Heart left ventricle (tissue), 16 donors: ENCODE data around the gene ZSWIM4. TPM values are rescaled to one million over a fixed set of nuclear protein-coding genes. Genes with fewer than 3 reads are reported as not detected.

Experiments
- ATAC-seq, 4 donors: fragments of 200-7000 bp; cut with Tn5 transposase; one replicate each; pipeline ENCODE4 v1.9.1; 2020 to 2022; ENCODE audit warnings: moderate library complexity in 4 of 4, mild to moderate bottlenecking in 3 of 4, moderate number of reproducible peaks in 1 of 4
- DNase-seq, 5 donors: peaks; one replicate each; pipeline ENCODE4 v3.0.0-alpha.2; 2020
- H3K27ac ChIP-seq, 12 donors: fragments of 200-600 bp; sonication (generic) in 4 of 12; one replicate each; pipeline versions ENCODE4 v1.5.0 to v1.8.0; 2016 to 2022; ENCODE audit warnings: mild to moderate bottlenecking in 2 of 12
- H3K27me3 ChIP-seq, 9 donors: fragments of 200-600 bp; sonication (generic) in 2 of 9; one replicate each; pipeline versions ENCODE4 v1.5.1 to v1.8.0; 2016 to 2022; ENCODE audit warnings: mild to moderate bottlenecking in 3 of 9
- H3K36me3 ChIP-seq, 9 donors: fragments of 200-600 bp; sonication (generic) in 2 of 9; one replicate each; pipeline versions ENCODE4 v1.5.0 to v1.8.0; 2018 to 2022; ENCODE audit warnings: mild to moderate bottlenecking in 2 of 9
- H3K4me1 ChIP-seq, 12 donors: fragments of 200-600 bp; sonication (generic) in 4 of 12; one replicate each; pipeline versions ENCODE4 v1.5.0 to v1.8.0; 2016 to 2022; ENCODE audit warnings: mild to moderate bottlenecking in 3 of 12
- H3K4me3 ChIP-seq, 12 donors: fragments of 200-600 bp; sonication (generic) in 4 of 12; one replicate each; pipeline versions ENCODE4 v1.5.0 to v1.8.0; 2017 to 2022; ENCODE audit warnings: mild to moderate bottlenecking in 9 of 12, moderate library complexity in 4 of 12
- H3K9me3 ChIP-seq, 12 donors: fragments of 200-600 bp; sonication (generic) in 4 of 12; one replicate each; pipeline versions ENCODE4 v1.5.0 to v1.8.0; 2016 to 2022; ENCODE audit warnings: mild to moderate bottlenecking in 1 of 12
- POLR2A ChIP-seq, 2 donors: fragments of 450-650 bp; IDR thresholded peaks; one replicate each; pipeline ENCODE4 v1.6.1; 2017; ENCODE audit warnings: antibody characterized with exemption in 2 of 2, mild to moderate bottlenecking in 2 of 2, moderate library complexity in 2 of 2
- WGBS, 4 donors: extraction: QIAGEN DNeasy Blood & Tissue Kit in 2 of 4; methylation state at CpG; one replicate each; pipeline versions ENCODE4 v1.1.5 to v1.1.7; 2013 to 2018; 5-methylcytosine and 5-hydroxymethylcytosine counted together
- intact Hi-C, 10 donors: fragments of 100-400 bp; cut with DNase I; formaldehyde crosslinking; loops; one replicate each; pipeline versions ENCODE4 v1.11.1 to v1.14.2; 2022
- polyA plus RNA-seq, 2 donors: library from polyadenylated mRNA; stranded (reverse); fragments of 200-250 nt; gene quantifications; one replicate each; pipeline ENCODE4 v1.2.3, GENCODE V29; 2013
- total RNA-seq, 9 donors: library from RNA; depleted of rRNA in 2 of 9; stranded (reverse); fragments of >200 nt in 2 of 9; fragmentation: NEBNext Ultra II Directional in 3 of 9; extraction: Animal tissue kit (Norgen Biotek cat#: 25700) in 3 of 9; gene quantifications; one replicate each; pipeline versions ENCODE4 v1.1.0 to v1.2.4, GENCODE V29; 2016 to 2023
- TF ChIP-seq, protein P1 (sequence below), 12 donors: fragments of 200-600 bp; sonication (generic) in 4 of 12; IDR thresholded peaks; one replicate each; pipeline versions ENCODE4 v1.5.0 to v1.8.0; 2018 to 2022; ENCODE audit warnings: antibody characterized with exemption in 12 of 12, mild to moderate bottlenecking in 5 of 12
- donor health status: ischemic (EF 13 %, LVEDD 7.1; RV severe dilation, severe dysfunction).
- donor health status: healthy with polysubstance abuse.
- donor health status: DM: no; HTN: yes; CAD: no.
- donor health status: DM: no; HTN: no; CAD: no.
- donor health status: ischemic (EF 25% LVEDD 6.9; RV normal size, moderate dysfunction).
- donor health status: ischemic (EF 25% LVEDD 5.7; RV mildly dilated, moderate dysfunction).
- donor health status: healthy.
- donor health status: DM: yes; HTN: yes; CAD: no.
- donor health status: ischemic (EF 35%, LVEDD 5.7; RV mildly dilated, moderate dysfunction).
- donor health status: nonischemic (EF 11% LVEDD 7.7; RV severe dilation, severe dysfunction).
- donor health status: DM: yes; HTN: yes; CAD: no.
- donor health status: PGD.
- donor health status: ischemic (EF 29% LVEDD 5.4; RV normal size, mild dysfunction).
- donor health status: nonischemic (EF 23%, LVEDD 6.1; RV moderate dilation, normal function).

ZSWIM4 gene
- total and polyA plus RNA-seq, 11 donors: 1.3 to 10.9 (median 3.3) TPM

DNA sequence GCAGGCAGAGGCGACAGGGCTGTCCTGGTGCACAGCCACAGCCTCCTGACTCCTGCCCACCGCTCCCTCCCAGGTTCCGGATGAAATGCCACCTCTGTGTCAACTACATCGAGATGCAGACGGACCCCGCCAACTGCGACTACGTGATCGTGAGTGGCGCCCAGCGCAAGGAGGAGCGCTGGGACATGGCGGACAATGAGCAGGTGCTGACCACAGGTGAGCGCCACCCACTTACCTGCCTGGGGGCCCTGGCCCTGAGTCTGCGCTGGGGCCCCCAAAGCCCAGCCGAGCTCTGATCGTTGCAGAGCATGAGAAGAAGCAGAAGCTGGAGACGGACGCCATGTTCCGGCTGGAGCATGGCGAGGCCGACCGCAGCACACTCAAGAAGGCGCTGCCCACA is 36.4 kb upstream of the ZSWIM4 start:
- H3K27me3 ChIP-seq: no peaks in the 10 kb centered on the region
- intact Hi-C loops: no loop called here
- no peak overlapping the region for H3K27ac ChIP-seq
- no peak overlapping the region for H3K4me3 ChIP-seq
- TF ChIP-seq POLR2A (IDR thresholded peaks at IDR 0.05): no peak
- TF ChIP-seq, protein P1, sequence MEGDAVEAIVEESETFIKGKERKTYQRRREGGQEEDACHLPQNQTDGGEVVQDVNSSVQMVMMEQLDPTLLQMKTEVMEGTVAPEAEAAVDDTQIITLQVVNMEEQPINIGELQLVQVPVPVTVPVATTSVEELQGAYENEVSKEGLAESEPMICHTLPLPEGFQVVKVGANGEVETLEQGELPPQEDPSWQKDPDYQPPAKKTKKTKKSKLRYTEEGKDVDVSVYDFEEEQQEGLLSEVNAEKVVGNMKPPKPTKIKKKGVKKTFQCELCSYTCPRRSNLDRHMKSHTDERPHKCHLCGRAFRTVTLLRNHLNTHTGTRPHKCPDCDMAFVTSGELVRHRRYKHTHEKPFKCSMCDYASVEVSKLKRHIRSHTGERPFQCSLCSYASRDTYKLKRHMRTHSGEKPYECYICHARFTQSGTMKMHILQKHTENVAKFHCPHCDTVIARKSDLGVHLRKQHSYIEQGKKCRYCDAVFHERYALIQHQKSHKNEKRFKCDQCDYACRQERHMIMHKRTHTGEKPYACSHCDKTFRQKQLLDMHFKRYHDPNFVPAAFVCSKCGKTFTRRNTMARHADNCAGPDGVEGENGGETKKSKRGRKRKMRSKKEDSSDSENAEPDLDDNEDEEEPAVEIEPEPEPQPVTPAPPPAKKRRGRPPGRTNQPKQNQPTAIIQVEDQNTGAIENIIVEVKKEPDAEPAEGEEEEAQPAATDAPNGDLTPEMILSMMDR (IDR thresholded peaks at IDR 0.05): no peak
- peaks cover 6 to 98% (median 95%) of the 10 kb centered on the region in 9 donors for H3K36me3 ChIP-seq
- DNase-seq (no peak), ATAC-seq (no peak)
- H3K4me1 ChIP-seq: peaks cover 0 to 5% (median under 1%) of the 10 kb centered on the region in 12 donors
- no peaks in the 10 kb centered on the region for H3K9me3 ChIP-seq
- whole genome bisulfite sequencing, 4 donors: 94 to 97% (median 96%) methylated on average over 18 to 24 of the region's 24 CpGs

DNA sequence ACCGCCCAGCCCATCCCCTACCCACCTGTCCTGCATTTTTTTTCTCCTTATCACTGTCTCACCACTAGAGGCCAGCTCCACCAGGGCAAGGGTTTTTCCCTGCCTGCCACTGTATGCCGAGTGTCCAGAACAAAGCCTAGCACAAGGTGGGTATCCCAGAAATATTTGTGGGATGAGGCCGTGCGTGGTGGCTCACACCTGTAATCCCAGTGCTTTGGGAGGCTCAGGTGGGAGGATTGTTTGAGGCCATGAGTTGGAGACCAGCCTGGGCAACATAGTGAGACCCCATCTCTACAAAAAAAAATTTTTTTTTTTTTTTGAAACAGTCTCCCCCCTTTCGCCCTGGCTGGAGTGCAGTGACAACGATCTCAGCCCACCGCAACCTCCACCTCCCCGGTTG is 33.8 kb upstream of the ZSWIM4 start:
- ATAC-seq (no peak), DNase-seq (no peak)
- H3K36me3 ChIP-seq: peaks cover 2 to 75% (median 69%) of the 10 kb centered on the region in 9 donors
- no peaks in the 10 kb centered on the region for H3K9me3 ChIP-seq
- peaks cover 0 to 19% (median 9%) of the 10 kb centered on the region in 12 donors for H3K4me1 ChIP-seq
- H3K4me3 ChIP-seq: no peak overlapping the region
- 86 to 98% (median 89%) methylated on average over 8 of the region's 8 CpGs for WGBS, 4 donors
- intact Hi-C loops: no loop called here
- H3K27ac ChIP-seq: no peak overlapping the region
- TF ChIP-seq, protein P1 (IDR thresholded peaks at IDR 0.05): no peak
- no peaks in the 10 kb centered on the region for H3K27me3 ChIP-seq

DNA sequence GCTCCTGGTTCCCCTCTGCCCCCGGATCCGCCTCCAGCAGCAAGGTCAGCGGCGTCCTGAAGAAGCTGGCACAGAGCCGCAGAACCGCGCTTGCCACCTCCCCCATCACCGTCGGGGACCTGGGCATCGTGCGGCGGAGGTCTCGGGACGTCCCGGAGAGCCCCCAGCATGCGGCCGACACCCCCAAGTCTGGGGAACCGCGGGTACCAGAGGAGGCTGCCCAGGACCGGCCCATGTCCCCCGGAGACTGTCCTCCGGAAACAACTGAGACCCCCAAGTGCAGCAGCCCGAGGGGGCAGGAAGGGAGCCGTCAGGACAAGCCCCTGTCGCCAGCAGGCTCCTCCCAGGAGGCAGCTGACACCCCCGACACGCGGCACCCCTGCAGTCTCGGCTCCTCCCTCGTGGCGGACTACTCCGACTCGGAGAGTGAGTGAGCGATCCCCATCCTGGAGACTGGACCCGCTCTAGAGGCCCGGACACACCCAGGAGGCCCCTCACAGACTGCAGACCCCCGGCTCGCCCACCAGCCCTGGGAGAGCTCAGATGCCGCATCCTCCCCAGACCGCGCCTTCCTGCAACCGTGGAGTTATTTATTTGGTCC is 32.5 kb upstream of the ZSWIM4 start:
- no peak for ATAC-seq

DNA sequence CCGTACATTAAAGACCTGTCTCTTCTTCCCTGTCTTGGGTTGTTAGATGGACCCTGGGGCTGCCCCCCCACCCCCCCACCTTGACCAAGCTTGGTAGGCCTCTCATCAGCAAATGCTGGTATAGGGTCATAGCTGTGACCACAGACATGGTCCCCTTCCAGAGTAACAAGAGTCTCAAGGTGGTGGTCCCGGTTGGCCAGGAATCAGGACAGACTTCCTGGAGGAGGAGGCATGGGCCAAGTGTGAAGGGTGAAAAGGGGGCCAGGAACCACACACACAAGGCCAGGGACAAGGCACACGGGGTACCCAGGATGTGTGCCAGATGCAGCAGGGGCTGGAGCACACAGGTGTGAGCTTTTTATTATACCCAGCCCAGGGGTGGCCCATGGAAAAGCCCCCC is 32.0 kb upstream of the ZSWIM4 start:
- H3K36me3 ChIP-seq: peaks cover 2 to 58% (median 55%) of the 10 kb centered on the region in 9 donors
- no peaks in the 10 kb centered on the region for H3K9me3 ChIP-seq
- TF ChIP-seq POLR2A (IDR thresholded peaks at IDR 0.05): no peak
- TF ChIP-seq, protein P1 (IDR thresholded peaks at IDR 0.05): no peak
- ATAC-seq (no peak), DNase-seq (no peak)
- intact Hi-C loops: no loop called here
- H3K4me3 ChIP-seq: no peak overlapping the region
- H3K4me1 ChIP-seq: peaks cover 0 to 19% (median 9%) of the 10 kb centered on the region in 12 donors
- no peak overlapping the region for H3K27ac ChIP-seq
- WGBS, 4 donors: 91 to 100% (median 97%) methylated on average over 3 of the region's 3 CpGs
- H3K27me3 ChIP-seq: no peaks in the 10 kb centered on the region

More for the DNA sequence above, 32.5 kb upstream of the ZSWIM4 start:
- Histone ChIP-seq H3K4me1 (peaks cover 0 to 19% (median 9%) of the 10 kb centered on the region in 12 donors), H3K27me3 (no peaks in the 10 kb centered on the region), H3K36me3 (peaks cover 2 to 62% (median 56%) of the 10 kb centered on the region in 9 donors), H3K4me3 (no peak overlapping the region), H3K27ac (no peak overlapping the region), H3K9me3 (no peaks in the 10 kb centered on the region)
- intact Hi-C loops: no loop called here
- no peak for DNase-seq
- 89 to 94% (median 91%) methylated on average over 28 to 42 of the region's 42 CpGs for WGBS, 4 donors
- TF ChIP-seq POLR2A (IDR thresholded peaks at IDR 0.05): no peak
- TF ChIP-seq, protein P1 (IDR thresholded peaks at IDR 0.05): no peak
